HL-60 (cell line): ENCODE measurements around the gene CEACAM5.
"Not testable (repeated sequence)": the region's sequence is repeated elsewhere in the genome, so short reads cannot be mapped to it uniquely, and the experiment has no call there.

ENCODE experiments used
- DNase-seq, 2 experiments: peaks; one replicate each; pipeline ENCODE4 v3.0.0-alpha.2; 2010 to 2020; ENCODE audit warnings: low read depth in 1 of 2, low spot score in 1 of 2
- H3K27ac ChIP-seq: fragments of 250-450 bp; sonication (Bioruptor Pico); replicated peaks from 2 replicates; pipeline ENCODE4 v1.5.1; 2020; ENCODE audit warnings: mild to moderate bottlenecking, moderate library complexity
- H3K27me3 ChIP-seq: fragments of 250-450 bp; sonication (Bioruptor Pico); 2 replicates; pipeline ENCODE4 v1.5.1; 2021; ENCODE audit warnings: mild to moderate bottlenecking, moderate library complexity; ENCODE audit not compliant: insufficient read depth, poor library complexity, severe bottlenecking
- H3K4me3 ChIP-seq: replicated peaks from 2 replicates; pipeline ENCODE4 v1.5.1; 2011; ENCODE audit warnings: mild to moderate bottlenecking, control low read depth, low read length; ENCODE audit not compliant: insufficient read depth
- GABPA ChIP-seq: IDR thresholded peaks from 2 replicates; pipeline ENCODE4 v1.6.1; 2012; ENCODE audit warnings: low read depth
- POLR2AphosphoS5 ChIP-seq: IDR thresholded peaks from 2 replicates; pipeline ENCODE4 v1.6.1; 2012; ENCODE audit warnings: low read depth
- REST ChIP-seq: IDR thresholded peaks from 2 replicates; pipeline ENCODE4 v1.6.1; 2012; ENCODE audit warnings: low read depth; ENCODE audit not compliant: insufficient replicate concordance
- SPI1 ChIP-seq: IDR thresholded peaks from 2 replicates; pipeline ENCODE4 v1.6.1; 2012; ENCODE audit warnings: low read depth, mild to moderate bottlenecking, borderline replicate concordance
- TF ChIP-seq, protein P1 (sequence below): IDR thresholded peaks from one replicate; pipeline ENCODE4 v1.5.1; 2011; ENCODE audit warnings: low read length, control low read depth, inconsistent platforms; ENCODE audit not compliant: insufficient read depth

Gene CEACAM5

GRCh38 chr19:41707502-41707812 is 969 bp upstream of the CEACAM5 start:
- TF ChIP-seq REST (no peak), GABPA (no peak)
- TF ChIP-seq, protein P1, sequence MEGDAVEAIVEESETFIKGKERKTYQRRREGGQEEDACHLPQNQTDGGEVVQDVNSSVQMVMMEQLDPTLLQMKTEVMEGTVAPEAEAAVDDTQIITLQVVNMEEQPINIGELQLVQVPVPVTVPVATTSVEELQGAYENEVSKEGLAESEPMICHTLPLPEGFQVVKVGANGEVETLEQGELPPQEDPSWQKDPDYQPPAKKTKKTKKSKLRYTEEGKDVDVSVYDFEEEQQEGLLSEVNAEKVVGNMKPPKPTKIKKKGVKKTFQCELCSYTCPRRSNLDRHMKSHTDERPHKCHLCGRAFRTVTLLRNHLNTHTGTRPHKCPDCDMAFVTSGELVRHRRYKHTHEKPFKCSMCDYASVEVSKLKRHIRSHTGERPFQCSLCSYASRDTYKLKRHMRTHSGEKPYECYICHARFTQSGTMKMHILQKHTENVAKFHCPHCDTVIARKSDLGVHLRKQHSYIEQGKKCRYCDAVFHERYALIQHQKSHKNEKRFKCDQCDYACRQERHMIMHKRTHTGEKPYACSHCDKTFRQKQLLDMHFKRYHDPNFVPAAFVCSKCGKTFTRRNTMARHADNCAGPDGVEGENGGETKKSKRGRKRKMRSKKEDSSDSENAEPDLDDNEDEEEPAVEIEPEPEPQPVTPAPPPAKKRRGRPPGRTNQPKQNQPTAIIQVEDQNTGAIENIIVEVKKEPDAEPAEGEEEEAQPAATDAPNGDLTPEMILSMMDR, result no peak
- no peak overlapping the region for H3K27ac ChIP-seq
- no peak for DNase-seq
- H3K27me3 ChIP-seq, result peaks cover 1% of the 10 kb centered on the region
- no peak overlapping the region for H3K4me3 ChIP-seq

- no peak for DNase-seq
- H3K27me3 ChIP-seq, result peaks cover 3% of the 10 kb centered on the region
- TF ChIP-seq REST (no peak), GABPA (no peak), POLR2AphosphoS5 (no peak), SPI1 (no peak)
- TF ChIP-seq, protein P1, result no peak
Observed at GRCh38 chr19:41707871-41708371, 505 bp upstream of the CEACAM5 start.

DNA sequence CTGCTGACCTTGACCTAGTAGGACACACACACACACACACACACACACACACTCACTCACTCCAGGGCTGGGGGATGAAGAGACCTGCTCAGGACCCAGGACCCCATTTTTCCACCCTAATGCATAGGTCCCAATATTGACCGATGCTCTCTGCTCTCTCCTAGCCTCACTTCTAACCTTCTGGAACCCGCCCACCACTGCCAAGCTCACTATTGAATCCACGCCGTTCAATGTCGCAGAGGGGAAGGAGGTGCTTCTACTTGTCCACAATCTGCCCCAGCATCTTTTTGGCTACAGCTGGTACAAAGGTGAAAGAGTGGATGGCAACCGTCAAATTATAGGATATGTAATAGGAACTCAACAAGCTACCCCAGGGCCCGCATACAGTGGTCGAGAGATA is 1.1 kb downstream of the CEACAM5 start:
- H3K27ac ChIP-seq, H3K27me3 ChIP-seq, H3K4me3 ChIP-seq, DNase-seq: not testable (repeated sequence)

More at GRCh38 chr19:41707871-41708371, 505 bp upstream of the CEACAM5 start:
- H3K4me3 ChIP-seq, result no peak overlapping the region
- H3K27ac ChIP-seq, result no peak overlapping the region

DNA sequence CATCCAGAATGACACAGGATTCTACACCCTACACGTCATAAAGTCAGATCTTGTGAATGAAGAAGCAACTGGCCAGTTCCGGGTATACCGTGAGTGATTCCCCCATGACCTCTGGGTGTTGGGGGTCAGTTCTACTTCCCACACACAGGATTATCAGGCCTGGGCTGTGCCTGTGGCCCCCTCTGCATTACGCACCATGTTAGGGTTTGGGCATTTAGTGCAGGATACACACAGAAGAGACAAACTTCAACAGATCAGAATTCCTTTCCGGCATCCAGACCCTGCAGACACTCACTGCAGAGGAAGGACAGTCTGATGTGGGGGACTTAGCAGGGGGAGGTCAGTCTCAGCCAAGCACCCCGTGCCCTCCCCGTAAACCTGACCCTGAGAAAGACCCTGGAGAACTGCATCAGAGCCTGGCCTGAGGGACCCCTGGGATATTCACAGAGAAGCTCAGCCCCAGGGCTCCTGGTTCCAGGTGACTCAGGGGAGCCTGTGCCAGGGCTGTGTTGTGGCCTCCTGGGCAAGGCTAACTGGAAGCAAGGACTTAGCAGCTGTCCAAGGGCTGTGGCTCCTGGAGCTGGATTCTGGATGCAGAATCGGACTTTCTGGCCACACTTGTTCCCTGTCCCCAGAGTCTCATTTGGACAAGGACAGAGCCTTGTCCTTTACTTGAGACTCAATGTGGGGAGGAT is 1.7 kb downstream of the CEACAM5 start:
- no peak for DNase-seq
- Histone ChIP-seq H3K27me3 (peaks cover 3% of the 10 kb centered on the region), H3K27ac (no peak overlapping the region), H3K4me3 (no peak overlapping the region)
- TF ChIP-seq REST (no peak), SPI1 (no peak), POLR2AphosphoS5 (no peak), GABPA (no peak)
- TF ChIP-seq, protein P1, result no peak
